DND-41 (cell line): ENCODE results near the gene TMTC2.
"Not testable (repeated sequence)": the region's sequence is repeated elsewhere in the genome, so short reads cannot be mapped to it uniquely, and the experiment has no call there.

Experiments
- ATAC-seq: fragments of 200-7000 bp; cut with Tn5 transposase; 3 replicates; pipeline ENCODE4 v1.9.1; 2021; ENCODE audit warnings: low read depth; ENCODE audit not compliant: insufficient read depth
- DNase-seq: peaks from one replicate; pipeline ENCODE4 v3.0.0-alpha.2; 2020
- H2AFZ ChIP-seq: 2 replicates; pipeline ENCODE4 v1.6.0; 2012; ENCODE audit warnings: low read depth, low read length
- H3K27ac ChIP-seq: 2 replicates; pipeline ENCODE4 v1.5.1; 2012; ENCODE audit warnings: low read length, inconsistent platforms
- H3K27me3 ChIP-seq: fragments of 200-600 bp; sonication (generic); 2 replicates; pipeline ENCODE4 v1.6.0; 2012; ENCODE audit warnings: low read length, mild to moderate bottlenecking, inconsistent platforms; ENCODE audit not compliant: insufficient read depth, poor library complexity
- H3K36me3 ChIP-seq: 2 replicates; pipeline ENCODE4 v1.5.1; 2012; ENCODE audit warnings: low read length, inconsistent platforms; ENCODE audit not compliant: insufficient read depth
- H3K4me1 ChIP-seq: 2 replicates; pipeline ENCODE4 v1.5.1; 2012; ENCODE audit warnings: mild to moderate bottlenecking, low read length; ENCODE audit not compliant: insufficient read depth
- H3K4me2 ChIP-seq: 2 replicates; pipeline ENCODE4 v1.6.0; 2012; ENCODE audit warnings: mild to moderate bottlenecking, moderate library complexity, low read length, inconsistent platforms; ENCODE audit not compliant: insufficient read depth
- H3K4me3 ChIP-seq, 2 experiments: fragments of 200-600 bp in 1 of 2; shearing (Covaris generic) in 1 of 2; 2 replicates each; pipeline ENCODE4 v1.5.1; 2012 to 2016; ENCODE audit warnings: inconsistent platforms in 2 of 2, low read length in 2 of 2, mild to moderate bottlenecking in 2 of 2, low read depth in 1 of 2, moderate library complexity in 1 of 2
- H3K79me2 ChIP-seq: 2 replicates; pipeline ENCODE4 v1.6.0; 2012; ENCODE audit warnings: low read length, inconsistent platforms; ENCODE audit not compliant: insufficient read depth
- H3K9ac ChIP-seq: 2 replicates; pipeline ENCODE4 v1.6.0; 2012; ENCODE audit warnings: low read depth, mild to moderate bottlenecking, inconsistent platforms, low read length, moderate library complexity
- H3K9me3 ChIP-seq: 2 replicates; pipeline ENCODE4 v1.5.1; 2012; ENCODE audit warnings: low read length, moderate library complexity, mild to moderate bottlenecking, inconsistent platforms; ENCODE audit not compliant: insufficient read depth, severe bottlenecking
- H4K20me1 ChIP-seq: 2 replicates; pipeline ENCODE4 v1.6.0; 2012; ENCODE audit warnings: low read length; ENCODE audit not compliant: insufficient read depth
- EZH2 ChIP-seq: IDR thresholded peaks from 3 replicates; pipeline ENCODE4 v1.6.1; 2012; ENCODE audit warnings: borderline replicate concordance, low read depth, mild to moderate bottlenecking, moderate library complexity, low read length, inconsistent platforms; ENCODE audit not compliant: severe bottlenecking
- TF ChIP-seq, protein P1 (sequence below): IDR thresholded peaks from 2 replicates; pipeline ENCODE4 v1.5.1; 2012; ENCODE audit warnings: borderline replicate concordance, low read length, moderate library complexity, mild to moderate bottlenecking; ENCODE audit not compliant: poor library complexity, severe bottlenecking; ENCODE audit errors: extremely low read depth

TMTC2 gene

DNA sequence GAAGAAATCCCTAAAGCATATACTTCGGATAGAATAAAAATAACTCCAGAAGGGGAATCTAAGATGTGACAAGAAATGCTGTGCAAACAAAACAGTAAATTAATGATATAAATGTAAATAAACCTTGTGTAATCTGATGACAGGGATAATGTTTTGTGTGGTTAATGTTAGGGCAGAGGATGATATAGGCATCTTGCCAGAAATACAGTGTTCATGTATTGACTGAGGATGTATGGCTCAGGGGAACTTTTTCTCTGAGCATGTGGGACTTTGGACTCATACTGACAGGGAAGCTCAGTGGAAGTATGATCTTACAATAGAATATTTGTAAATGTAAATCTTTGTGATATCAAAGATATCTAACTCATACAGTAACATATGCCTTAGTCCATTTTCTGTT is 420.2 kb downstream of the TMTC2 start:
- no peak overlapping the region for H3K4me3 ChIP-seq
- no peak overlapping the region for H3K4me2 ChIP-seq
- H4K20me1 ChIP-seq: no peaks in the 10 kb centered on the region
- ATAC-seq (no peak), DNase-seq (no peak)
- no peaks in the 10 kb centered on the region for H3K9me3 ChIP-seq
- H3K36me3 ChIP-seq: no peaks in the 10 kb centered on the region
- TF ChIP-seq EZH2: no peak
- TF ChIP-seq, protein P1, sequence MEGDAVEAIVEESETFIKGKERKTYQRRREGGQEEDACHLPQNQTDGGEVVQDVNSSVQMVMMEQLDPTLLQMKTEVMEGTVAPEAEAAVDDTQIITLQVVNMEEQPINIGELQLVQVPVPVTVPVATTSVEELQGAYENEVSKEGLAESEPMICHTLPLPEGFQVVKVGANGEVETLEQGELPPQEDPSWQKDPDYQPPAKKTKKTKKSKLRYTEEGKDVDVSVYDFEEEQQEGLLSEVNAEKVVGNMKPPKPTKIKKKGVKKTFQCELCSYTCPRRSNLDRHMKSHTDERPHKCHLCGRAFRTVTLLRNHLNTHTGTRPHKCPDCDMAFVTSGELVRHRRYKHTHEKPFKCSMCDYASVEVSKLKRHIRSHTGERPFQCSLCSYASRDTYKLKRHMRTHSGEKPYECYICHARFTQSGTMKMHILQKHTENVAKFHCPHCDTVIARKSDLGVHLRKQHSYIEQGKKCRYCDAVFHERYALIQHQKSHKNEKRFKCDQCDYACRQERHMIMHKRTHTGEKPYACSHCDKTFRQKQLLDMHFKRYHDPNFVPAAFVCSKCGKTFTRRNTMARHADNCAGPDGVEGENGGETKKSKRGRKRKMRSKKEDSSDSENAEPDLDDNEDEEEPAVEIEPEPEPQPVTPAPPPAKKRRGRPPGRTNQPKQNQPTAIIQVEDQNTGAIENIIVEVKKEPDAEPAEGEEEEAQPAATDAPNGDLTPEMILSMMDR: no peak
- no peaks in the 10 kb centered on the region for H3K27me3 ChIP-seq
- H3K9ac ChIP-seq: no peak overlapping the region
- no peak overlapping the region for H2AFZ ChIP-seq
- no peaks in the 10 kb centered on the region for H3K79me2 ChIP-seq
- no peak overlapping the region for H3K27ac ChIP-seq
- H3K4me1 ChIP-seq: no peaks in the 10 kb centered on the region

DNA sequence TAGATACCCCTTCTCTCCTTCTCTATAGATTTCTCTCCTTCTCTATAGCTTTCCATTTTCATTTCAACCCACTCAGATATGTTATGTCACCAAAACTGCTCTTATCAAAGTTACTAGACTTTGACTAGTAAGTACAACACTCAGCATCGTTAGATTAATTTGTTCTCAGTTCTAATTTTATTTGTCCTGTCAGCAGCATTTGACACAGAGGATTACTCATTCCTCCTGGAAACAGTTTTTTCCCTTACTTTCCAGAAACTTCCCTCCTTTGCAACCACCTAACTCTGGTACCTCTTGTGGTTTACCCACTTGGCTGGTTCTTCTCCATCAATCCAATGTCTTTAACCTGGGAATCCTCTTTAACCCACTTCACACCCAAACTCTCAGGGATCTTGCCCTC is 423.7 kb downstream of the TMTC2 start:
- no peaks in the 10 kb centered on the region for H3K27me3 ChIP-seq
- H3K27ac ChIP-seq: no peak overlapping the region
- H3K9me3 ChIP-seq: no peaks in the 10 kb centered on the region
- TF ChIP-seq, protein P1: no peak
- no peak for TF ChIP-seq EZH2
- no peaks in the 10 kb centered on the region for H3K36me3 ChIP-seq
- ATAC-seq: no peak
- no peak for DNase-seq
- no peak overlapping the region for H3K4me3 ChIP-seq
- H4K20me1 ChIP-seq: no peaks in the 10 kb centered on the region
- no peak overlapping the region for H3K9ac ChIP-seq
- H2AFZ ChIP-seq: no peak overlapping the region
- H3K4me2 ChIP-seq: no peak overlapping the region
- H3K4me1 ChIP-seq: no peaks in the 10 kb centered on the region
- no peaks in the 10 kb centered on the region for H3K79me2 ChIP-seq

DNA sequence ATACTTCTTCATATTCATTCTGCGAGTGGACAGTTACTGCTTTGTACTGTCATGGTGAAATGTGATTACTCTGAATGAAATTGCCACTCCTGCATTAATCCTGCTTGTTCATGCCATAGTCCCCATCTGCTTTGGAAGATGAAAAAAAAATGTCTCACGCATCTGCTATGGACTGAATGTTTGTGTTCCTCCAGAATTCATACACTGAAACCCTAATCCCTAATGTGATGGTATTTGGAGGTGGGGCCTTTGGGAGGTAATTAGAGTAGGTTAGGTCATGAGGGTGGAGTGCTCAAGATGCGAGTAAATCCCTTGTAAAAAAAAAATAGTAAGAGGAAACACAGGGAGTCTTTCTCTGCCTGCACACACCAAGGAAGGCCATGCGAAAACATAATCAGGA is 427.2 kb downstream of the TMTC2 start:
- no peak overlapping the region for H3K9ac ChIP-seq
- no peaks in the 10 kb centered on the region for H3K27me3 ChIP-seq
- no peak for DNase-seq
- H3K36me3 ChIP-seq: no peaks in the 10 kb centered on the region
- no peak overlapping the region for H3K4me2 ChIP-seq
- no peak for TF ChIP-seq EZH2
- TF ChIP-seq, protein P1: no peak
- H3K4me3 ChIP-seq: no peak overlapping the region
- no peak for ATAC-seq
- no peak overlapping the region for H3K27ac ChIP-seq
- no peaks in the 10 kb centered on the region for H3K9me3 ChIP-seq
- no peaks in the 10 kb centered on the region for H3K4me1 ChIP-seq
- no peak overlapping the region for H2AFZ ChIP-seq
- H3K79me2 ChIP-seq: no peaks in the 10 kb centered on the region
- H4K20me1 ChIP-seq: no peaks in the 10 kb centered on the region

DNA sequence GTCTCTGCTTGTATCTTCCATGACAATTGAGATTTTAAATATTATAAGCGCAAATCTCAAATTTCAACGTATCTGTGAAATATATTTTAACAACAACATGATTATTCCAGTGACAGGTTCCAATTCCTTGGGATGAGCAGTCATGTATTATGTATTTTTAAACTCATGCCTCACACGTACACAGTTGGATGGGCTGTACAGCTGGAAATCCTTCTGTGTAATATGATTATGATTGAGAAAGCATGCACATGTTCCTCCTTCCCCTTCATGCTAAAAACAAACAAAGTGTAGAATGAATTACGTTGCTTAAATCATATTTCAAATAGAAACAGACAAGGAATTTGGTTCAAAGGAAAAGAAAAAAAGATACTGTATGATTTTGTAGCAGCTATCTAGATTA is 428.3 kb downstream of the TMTC2 start:
- no peaks in the 10 kb centered on the region for H3K9me3 ChIP-seq
- H3K4me3 ChIP-seq: no peak overlapping the region
- H3K79me2 ChIP-seq: no peaks in the 10 kb centered on the region
- no peak overlapping the region for H3K27ac ChIP-seq
- H3K4me2 ChIP-seq: no peak overlapping the region
- H4K20me1 ChIP-seq: no peaks in the 10 kb centered on the region
- H3K4me1 ChIP-seq: no peaks in the 10 kb centered on the region
- H3K27me3 ChIP-seq: no peaks in the 10 kb centered on the region
- no peak for TF ChIP-seq EZH2
- TF ChIP-seq, protein P1: no peak
- no peaks in the 10 kb centered on the region for H3K36me3 ChIP-seq
- ATAC-seq (no peak), DNase-seq (no peak)
- H3K9ac ChIP-seq: no peak overlapping the region
- no peak overlapping the region for H2AFZ ChIP-seq

DNA sequence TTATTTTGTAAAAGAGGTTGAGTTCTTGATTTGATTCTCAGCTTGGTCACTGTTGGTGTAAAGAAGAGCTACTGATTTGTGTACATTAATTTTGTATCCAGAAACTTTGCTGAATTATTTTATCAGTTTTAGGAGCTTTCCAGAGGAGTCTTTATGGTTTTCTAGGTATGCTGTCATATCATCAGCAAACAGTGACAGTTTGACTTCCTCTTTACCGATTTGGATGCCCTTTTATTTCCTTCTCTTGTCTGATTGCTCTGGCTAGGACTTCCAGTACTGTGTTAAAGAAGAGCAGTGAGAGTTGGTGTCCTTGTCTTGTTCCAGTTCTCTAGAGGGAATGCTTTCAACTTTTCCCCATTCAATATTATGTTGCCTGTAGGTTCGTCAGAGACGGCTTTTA is 431.2 kb downstream of the TMTC2 start:
- not testable (repeated sequence) for H2AFZ ChIP-seq, H3K27me3 ChIP-seq, DNase-seq, H3K79me2 ChIP-seq, H4K20me1 ChIP-seq, H3K27ac ChIP-seq, H3K4me1 ChIP-seq, H3K9ac ChIP-seq, H3K4me3 ChIP-seq, H3K4me2 ChIP-seq, H3K36me3 ChIP-seq, ATAC-seq, H3K9me3 ChIP-seq
